Testis (tissue), 2 donors: Measurements from ENCODE around the gene CYP4B1.

Experiments
- POLR2A ChIP-seq: fragments of 450-650 bp; IDR thresholded peaks from one replicate; pipeline ENCODE4 v1.6.1; 2017; ENCODE audit warnings: antibody characterized with exemption, mild to moderate bottlenecking, moderate library complexity
- TF ChIP-seq, protein P1 (sequence below), 3 experiments: fragments of 450-650 bp in 2 of 3; fragments of 200-600 bp in 1 of 3; sonication (generic) in 1 of 3; IDR thresholded peaks; one replicate each; pipeline ENCODE4 v1.5.1; 2016 to 2019; ENCODE audit warnings: antibody characterized with exemption in 3 of 3, mild to moderate bottlenecking in 2 of 3, moderate library complexity in 1 of 3

DNA sequence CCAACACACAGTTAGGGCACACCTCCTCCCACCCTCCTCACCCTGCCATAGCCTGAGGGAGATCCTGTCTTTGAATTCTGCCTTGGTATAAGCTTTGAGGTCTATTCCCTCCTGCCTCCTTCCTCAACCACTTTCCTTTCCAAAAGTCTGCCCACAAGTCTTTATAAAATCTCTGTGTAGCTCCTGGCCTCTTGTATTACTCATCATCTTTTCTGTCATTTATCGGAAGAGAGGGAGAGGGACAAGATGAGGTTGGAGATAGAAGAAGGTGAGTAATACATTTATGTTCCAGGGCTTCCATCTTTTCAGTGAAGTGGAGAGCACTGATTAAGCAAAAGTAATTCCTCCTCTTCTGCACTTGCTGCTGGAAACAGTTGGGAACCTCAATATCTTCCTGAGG lies 49.4 kb upstream of the CYP4B1 start:
- TF ChIP-seq, protein P1, sequence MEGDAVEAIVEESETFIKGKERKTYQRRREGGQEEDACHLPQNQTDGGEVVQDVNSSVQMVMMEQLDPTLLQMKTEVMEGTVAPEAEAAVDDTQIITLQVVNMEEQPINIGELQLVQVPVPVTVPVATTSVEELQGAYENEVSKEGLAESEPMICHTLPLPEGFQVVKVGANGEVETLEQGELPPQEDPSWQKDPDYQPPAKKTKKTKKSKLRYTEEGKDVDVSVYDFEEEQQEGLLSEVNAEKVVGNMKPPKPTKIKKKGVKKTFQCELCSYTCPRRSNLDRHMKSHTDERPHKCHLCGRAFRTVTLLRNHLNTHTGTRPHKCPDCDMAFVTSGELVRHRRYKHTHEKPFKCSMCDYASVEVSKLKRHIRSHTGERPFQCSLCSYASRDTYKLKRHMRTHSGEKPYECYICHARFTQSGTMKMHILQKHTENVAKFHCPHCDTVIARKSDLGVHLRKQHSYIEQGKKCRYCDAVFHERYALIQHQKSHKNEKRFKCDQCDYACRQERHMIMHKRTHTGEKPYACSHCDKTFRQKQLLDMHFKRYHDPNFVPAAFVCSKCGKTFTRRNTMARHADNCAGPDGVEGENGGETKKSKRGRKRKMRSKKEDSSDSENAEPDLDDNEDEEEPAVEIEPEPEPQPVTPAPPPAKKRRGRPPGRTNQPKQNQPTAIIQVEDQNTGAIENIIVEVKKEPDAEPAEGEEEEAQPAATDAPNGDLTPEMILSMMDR (IDR thresholded peaks at IDR 0.05) = no peak
- no peak for TF ChIP-seq POLR2A
